ENCODE results near the gene VIPR1. TPM values are rescaled to one million over a fixed set of nuclear protein-coding genes. Genes with fewer than 3 reads are reported as not detected.

Gene VIPR1
- total RNA-seq, 2 donors from 2014 or later, result 1.9 to 12.1 TPM

GRCh38 chr3:42526616-42527367, 24.3 kb downstream of the VIPR1 start:
- Mint-ChIP-seq H3K27ac (peak overlapping the region; percentile 94), H3K27me3 (no peaks in the 10 kb centered on the region), H3K4me1 (peaks cover 36% of the 10 kb centered on the region), H3K36me3 (ENCODE audit: low read depth) (no peaks in the 10 kb centered on the region), H3K9me3 (no peaks in the 10 kb centered on the region), H3K4me3 (peak overlapping the region; percentile 69)
- peak; percentile 88 for ATAC-seq (replicated peaks)

- peak overlapping the region; percentile 94 for H3K27ac Mint-ChIP-seq
- no peak for ATAC-seq (replicated peaks)
Observed at GRCh38 chr3:42527368-42527917, 25.0 kb downstream of the VIPR1 start.

GRCh38 chr3:42529468-42529867, 27.0 kb downstream of the VIPR1 start:
- Mint-ChIP-seq H3K4me3 (peak overlapping the region; percentile 69), H3K9me3 (no peaks in the 10 kb centered on the region), H3K27ac (peak overlapping the region; percentile 35), H3K27me3 (no peaks in the 10 kb centered on the region), H3K4me1 (peaks cover 54% of the 10 kb centered on the region), H3K36me3 (ENCODE audit: low read depth) (no peaks in the 10 kb centered on the region)
- ATAC-seq (replicated peaks), result no peak

More at GRCh38 chr3:42527368-42527917, 25.0 kb downstream of the VIPR1 start:
- Mint-ChIP-seq H3K4me3 (peak overlapping the region; percentile 69), H3K9me3 (no peaks in the 10 kb centered on the region), H3K4me1 (peaks cover 41% of the 10 kb centered on the region), H3K36me3 (ENCODE audit: low read depth) (no peaks in the 10 kb centered on the region), H3K27me3 (no peaks in the 10 kb centered on the region)

- Mint-ChIP-seq H3K27me3 (no peaks in the 10 kb centered on the region), H3K9me3 (no peaks in the 10 kb centered on the region)
Observed at GRCh38 chr3:42530073-42530472, 27.6 kb downstream of the VIPR1 start.

GRCh38 chr3:42531470-42531869, 29.0 kb downstream of the VIPR1 start:
- Mint-ChIP-seq H3K27ac (peak overlapping the region; percentile 79), H3K9me3 (no peaks in the 10 kb centered on the region), H3K4me1 (peaks cover 54% of the 10 kb centered on the region)

More at GRCh38 chr3:42530073-42530472, 27.6 kb downstream of the VIPR1 start:
- Mint-ChIP-seq H3K4me3 (peak overlapping the region; percentile 69), H3K4me1 (peaks cover 54% of the 10 kb centered on the region), H3K36me3 (ENCODE audit: low read depth) (no peaks in the 10 kb centered on the region), H3K27ac (peak overlapping the region; percentile 35)
- ATAC-seq (replicated peaks), result no peak

DNA sequence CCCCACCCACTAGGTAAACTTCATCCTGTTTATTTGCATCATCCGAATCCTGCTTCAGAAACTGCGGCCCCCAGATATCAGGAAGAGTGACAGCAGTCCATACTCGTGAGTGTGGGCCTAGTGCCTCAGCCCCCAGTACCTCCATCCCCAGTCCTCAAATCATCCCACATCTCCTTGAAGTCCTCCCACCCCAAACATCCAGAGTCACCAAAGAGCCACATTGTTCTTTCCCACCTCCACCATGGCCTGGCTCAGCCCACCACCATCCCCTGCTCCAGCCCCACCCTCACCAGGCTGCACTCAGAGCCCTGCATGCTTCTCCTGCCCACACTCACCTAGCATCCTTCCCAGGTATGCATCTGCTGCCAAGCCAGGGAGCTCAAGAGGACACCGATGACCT, 29.8 kb downstream of the VIPR1 start:
- no peaks in the 10 kb centered on the region for H3K36me3 Mint-ChIP-seq (ENCODE audit: low read depth)
- H3K4me3 Mint-ChIP-seq, result peak overlapping the region; percentile 20
- no peaks in the 10 kb centered on the region for H3K27me3 Mint-ChIP-seq
- peaks cover 46% of the 10 kb centered on the region for H3K4me1 Mint-ChIP-seq
- H3K27ac Mint-ChIP-seq, result peak overlapping the region; percentile 79
- no peak for ATAC-seq (replicated peaks)
- H3K9me3 Mint-ChIP-seq, result no peaks in the 10 kb centered on the region

More at GRCh38 chr3:42531470-42531869, 29.0 kb downstream of the VIPR1 start:
- Mint-ChIP-seq H3K4me3 (no peak overlapping the region), H3K36me3 (ENCODE audit: low read depth) (no peaks in the 10 kb centered on the region), H3K27me3 (no peaks in the 10 kb centered on the region)
- no peak for ATAC-seq (replicated peaks)

GRCh38 chr3:42533161-42533897, 30.9 kb downstream of the VIPR1 start:
- H3K9me3 Mint-ChIP-seq, result no peaks in the 10 kb centered on the region
- peaks cover 44% of the 10 kb centered on the region for H3K4me1 Mint-ChIP-seq
- ATAC-seq (replicated peaks), result no peak
- no peaks in the 10 kb centered on the region for H3K36me3 Mint-ChIP-seq (ENCODE audit: low read depth)
- H3K27me3 Mint-ChIP-seq, result no peaks in the 10 kb centered on the region
- peak overlapping the region; percentile 20 for H3K4me3 Mint-ChIP-seq
- peak overlapping the region; percentile 79 for H3K27ac Mint-ChIP-seq

GRCh38 chr3:42535981-42536784, 33.7 kb downstream of the VIPR1 start:
- Mint-ChIP-seq H3K9me3 (no peaks in the 10 kb centered on the region), H3K36me3 (ENCODE audit: low read depth) (no peaks in the 10 kb centered on the region), H3K27me3 (no peaks in the 10 kb centered on the region), H3K4me3 (no peak overlapping the region), H3K27ac (no peak overlapping the region), H3K4me1 (peaks cover 31% of the 10 kb centered on the region)
- ATAC-seq (replicated peaks), result peak; percentile 43

GRCh38 chr3:42537350-42537749, 34.9 kb downstream of the VIPR1 start:
- H3K27ac Mint-ChIP-seq, result no peak overlapping the region
- no peak overlapping the region for H3K4me3 Mint-ChIP-seq
- H3K9me3 Mint-ChIP-seq, result no peaks in the 10 kb centered on the region
- no peaks in the 10 kb centered on the region for H3K27me3 Mint-ChIP-seq
- ATAC-seq (replicated peaks), result no peak
- peaks cover 21% of the 10 kb centered on the region for H3K4me1 Mint-ChIP-seq
- no peaks in the 10 kb centered on the region for H3K36me3 Mint-ChIP-seq (ENCODE audit: low read depth)

DNA sequence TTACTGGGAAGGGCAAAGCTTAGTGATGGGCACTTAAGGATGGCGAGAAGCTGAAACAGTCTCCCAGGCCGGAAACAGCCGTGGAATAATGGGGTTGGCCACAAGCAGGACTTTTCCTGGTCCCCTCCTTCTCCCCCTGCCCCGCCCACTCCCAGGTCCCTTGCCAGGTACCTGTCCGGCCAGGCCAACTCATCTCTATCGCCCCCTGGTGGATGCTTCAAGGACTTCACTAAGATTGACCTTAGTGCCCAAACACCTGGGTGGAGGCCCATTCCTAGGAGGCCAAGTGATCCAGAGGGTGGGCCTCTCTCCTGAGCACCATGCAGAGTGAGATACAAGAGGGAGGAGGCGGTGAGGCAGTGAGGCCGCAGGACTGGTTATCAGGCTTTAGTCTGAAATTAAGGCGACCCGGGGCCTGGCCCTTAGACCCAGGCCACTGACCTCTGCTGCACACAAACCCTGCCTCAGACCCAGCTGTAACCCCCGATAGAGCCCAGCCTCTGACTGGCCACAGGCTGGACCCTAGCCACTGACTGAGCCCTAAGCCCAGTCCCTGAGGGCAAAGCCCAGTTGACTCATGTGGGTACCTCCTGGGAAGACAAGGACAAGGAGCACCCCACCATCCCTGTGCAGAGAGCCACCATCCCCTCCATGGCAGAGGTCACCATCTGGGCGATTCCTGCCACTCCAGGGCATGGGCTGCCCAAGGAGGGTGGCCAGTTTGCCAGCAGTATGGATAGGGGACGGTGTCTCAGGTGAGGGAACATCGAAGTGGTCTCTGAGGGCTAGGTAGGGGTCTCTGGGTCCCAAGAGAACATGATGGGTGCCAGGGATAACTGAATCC, 37.6 kb downstream of the VIPR1 start:
- Mint-ChIP-seq H3K4me3 (no peak overlapping the region), H3K4me1 (peaks cover 7% of the 10 kb centered on the region), H3K27ac (peak overlapping the region; percentile 52), H3K27me3 (no peaks in the 10 kb centered on the region), H3K36me3 (ENCODE audit: low read depth) (no peaks in the 10 kb centered on the region), H3K9me3 (no peaks in the 10 kb centered on the region)
- ATAC-seq (replicated peaks), result peak; percentile 72

- Mint-ChIP-seq H3K4me1 (peaks cover 7% of the 10 kb centered on the region), H3K4me3 (no peak overlapping the region), H3K27ac (peak overlapping the region; percentile 10), H3K36me3 (ENCODE audit: low read depth) (no peaks in the 10 kb centered on the region), H3K9me3 (no peaks in the 10 kb centered on the region), H3K27me3 (no peaks in the 10 kb centered on the region)
- ATAC-seq (replicated peaks), result no peak
Observed at GRCh38 chr3:42541079-42541478, 38.6 kb downstream of the VIPR1 start.

- Mint-ChIP-seq H3K36me3 (ENCODE audit: low read depth) (no peaks in the 10 kb centered on the region), H3K27me3 (no peaks in the 10 kb centered on the region), H3K9me3 (no peaks in the 10 kb centered on the region), H3K4me3 (no peak overlapping the region), H3K27ac (no peak overlapping the region), H3K4me1 (peaks cover 5% of the 10 kb centered on the region)
- ATAC-seq (replicated peaks), result no peak
Observed at GRCh38 chr3:42544492-42545283, 42.2 kb downstream of the VIPR1 start.
